ENCODE data around the gene AQP2.

DNA sequence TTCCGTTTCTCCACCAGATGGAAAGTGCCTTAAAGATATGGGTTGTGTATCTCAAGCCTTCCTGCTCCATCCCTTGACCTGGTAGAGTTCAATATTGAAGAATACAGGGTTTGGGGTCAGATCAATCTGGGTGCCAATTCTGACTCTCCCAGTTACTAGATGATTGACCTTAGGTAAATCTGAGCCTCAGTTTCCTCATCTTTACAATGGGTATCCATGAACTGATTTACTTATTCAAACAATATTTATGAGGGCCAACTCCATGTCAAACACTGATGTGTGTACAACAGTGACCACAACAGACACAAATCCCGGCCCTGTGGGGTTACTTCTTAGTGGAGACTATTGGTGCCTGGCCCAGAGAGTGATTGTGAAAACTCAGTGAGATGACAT, 39.3 kb upstream of the AQP2 start:
- TF ChIP-seq POLR2A (IDR thresholded peaks at IDR 0.05): no peak
- TF ChIP-seq, protein P1, sequence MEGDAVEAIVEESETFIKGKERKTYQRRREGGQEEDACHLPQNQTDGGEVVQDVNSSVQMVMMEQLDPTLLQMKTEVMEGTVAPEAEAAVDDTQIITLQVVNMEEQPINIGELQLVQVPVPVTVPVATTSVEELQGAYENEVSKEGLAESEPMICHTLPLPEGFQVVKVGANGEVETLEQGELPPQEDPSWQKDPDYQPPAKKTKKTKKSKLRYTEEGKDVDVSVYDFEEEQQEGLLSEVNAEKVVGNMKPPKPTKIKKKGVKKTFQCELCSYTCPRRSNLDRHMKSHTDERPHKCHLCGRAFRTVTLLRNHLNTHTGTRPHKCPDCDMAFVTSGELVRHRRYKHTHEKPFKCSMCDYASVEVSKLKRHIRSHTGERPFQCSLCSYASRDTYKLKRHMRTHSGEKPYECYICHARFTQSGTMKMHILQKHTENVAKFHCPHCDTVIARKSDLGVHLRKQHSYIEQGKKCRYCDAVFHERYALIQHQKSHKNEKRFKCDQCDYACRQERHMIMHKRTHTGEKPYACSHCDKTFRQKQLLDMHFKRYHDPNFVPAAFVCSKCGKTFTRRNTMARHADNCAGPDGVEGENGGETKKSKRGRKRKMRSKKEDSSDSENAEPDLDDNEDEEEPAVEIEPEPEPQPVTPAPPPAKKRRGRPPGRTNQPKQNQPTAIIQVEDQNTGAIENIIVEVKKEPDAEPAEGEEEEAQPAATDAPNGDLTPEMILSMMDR (IDR thresholded peaks at IDR 0.05): no peak

All from gastroesophageal sphincter (tissue), 3 donors.